H1 (cell line): ENCODE measurements around the gene ECI1. TPM values are rescaled to one million over a fixed set of nuclear protein-coding genes. Genes with fewer than 3 reads are reported as not detected.
"Not testable (repeated sequence)": the region's sequence is repeated elsewhere in the genome, so short reads cannot be mapped to it uniquely, and the experiment has no call there.

Experiments
- CTCF ChIA-PET: fragments of 300-600 bp; sonication (Branson Sonifier 250); formaldehyde crosslinking; loops from one replicate; lab custom pipeline; 2021; ENCODE audit not compliant: partially characterized antibody; lab: Charles Lee
- POLR2A ChIA-PET: fragments of 300-600 bp; sonication (Branson Sonifier 250); formaldehyde crosslinking; loops from one replicate; lab custom pipeline; 2021; ENCODE audit warnings: inconsistent platforms; ENCODE audit not compliant: partially characterized antibody; lab: Charles Lee
- DNase-seq, 2 experiments: peaks; one replicate each; pipeline versions ENCODE4 v3.0.0 to v3.0.0-alpha.2; 2010 to 2022; ENCODE audit warnings: low spot score in 2 of 2, low read depth in 1 of 2, mixed read lengths in 1 of 2
- FAIRE-seq: peaks from 2 replicates; lab custom pipeline; 2011; peaks lifted over from hg19 to GRCh38; lab: Jason Lieb, UNC
- H2AFZ ChIP-seq: 2 replicates; pipeline ENCODE4 v1.8.1; 2012; ENCODE audit warnings: low read length, inconsistent platforms
- H2AK5ac ChIP-seq: 2 replicates; pipeline ENCODE4 v1.6.1; 2013; ENCODE audit warnings: low read depth, low read length
- H2BK120ac ChIP-seq: replicated peaks from 2 replicates; pipeline ENCODE3; 2013; ENCODE audit warnings: low read depth, low read length, inconsistent platforms
- H2BK12ac ChIP-seq: 2 replicates; pipeline ENCODE4 v1.6.1; 2013; ENCODE audit warnings: low read depth, low read length
- H2BK15ac ChIP-seq: 2 replicates; pipeline ENCODE4 v1.6.1; 2013; ENCODE audit warnings: low read length
- H2BK20ac ChIP-seq: 2 replicates; pipeline ENCODE4 v1.6.1; 2013; ENCODE audit warnings: low read length
- H2BK5ac ChIP-seq: 2 replicates; pipeline ENCODE4 v1.6.1; 2013; ENCODE audit warnings: low read depth, low read length
- H3K14ac ChIP-seq: 2 replicates; pipeline ENCODE4 v1.6.1; 2013; ENCODE audit warnings: inconsistent platforms; ENCODE audit not compliant: insufficient read length
- H3K18ac ChIP-seq: 2 replicates; pipeline ENCODE4 v1.6.1; 2013; ENCODE audit warnings: low read length; ENCODE audit errors: extremely low read depth
- H3K23ac ChIP-seq: 2 replicates; pipeline ENCODE4 v1.6.1; 2013; ENCODE audit warnings: inconsistent platforms; ENCODE audit not compliant: insufficient read length
- H3K23me2 ChIP-seq: 2 replicates; pipeline ENCODE4 v1.6.1; 2013; ENCODE audit warnings: low read depth, low read length
- H3K27ac ChIP-seq: 2 replicates; pipeline ENCODE4 v1.6.1; 2011; ENCODE audit warnings: low read depth, low read length, inconsistent platforms
- H3K27me3 ChIP-seq, 4 experiments: replicated peaks in 1 of 4; 1 replicate in 1 of 4; 2 replicates in 3 of 4; pipeline versions ENCODE4 v1.6.1 to v1.8.1; 2011 to 2013; ENCODE audit warnings: low read length in 3 of 4, mild to moderate bottlenecking in 3 of 4, inconsistent platforms in 2 of 4, mixed read lengths in 2 of 4, moderate library complexity in 1 of 4; ENCODE audit not compliant: control insufficient read depth in 3 of 4, insufficient read depth in 3 of 4; ENCODE audit errors: extremely low read depth in 1 of 4
- H3K36me3 ChIP-seq, 4 experiments: 2 replicates each; pipeline versions ENCODE4 v1.6.1 to v1.8.1; 2011 to 2013; ENCODE audit warnings: mild to moderate bottlenecking in 4 of 4, low read length in 3 of 4, moderate library complexity in 2 of 4, control low read depth in 1 of 4, inconsistent platforms in 1 of 4; ENCODE audit not compliant: insufficient read depth in 4 of 4, control insufficient read depth in 2 of 4
- H3K4ac ChIP-seq: replicated peaks from 2 replicates; pipeline ENCODE3; 2013; ENCODE audit warnings: low read length, low read depth, mixed read lengths, inconsistent platforms; ENCODE audit not compliant: insufficient read length
- H3K4me1 ChIP-seq, 4 experiments: replicated peaks in 1 of 4; 1 replicate in 1 of 4; 2 replicates in 3 of 4; pipeline versions ENCODE4 v1.6.1 to v1.8.1; 2011 to 2013; ENCODE audit warnings: low read length in 3 of 4, inconsistent platforms in 2 of 4, mixed read lengths in 1 of 4; ENCODE audit not compliant: insufficient read depth in 4 of 4, control insufficient read depth in 3 of 4
- H3K4me2 ChIP-seq, 2 experiments: 2 replicates each; pipeline versions ENCODE4 v1.6.1 to v1.8.1; 2011 to 2013; ENCODE audit warnings: low read depth in 2 of 2, low read length in 2 of 2, control low read depth in 1 of 2, inconsistent platforms in 1 of 2, mild to moderate bottlenecking in 1 of 2; ENCODE audit not compliant: insufficient read depth in 1 of 2
- H3K4me3 ChIP-seq, 4 experiments: fragments of 200-600, 300-600 bp in 1 of 4; sonication (generic), shearing (Covaris generic), sonication (Bioruptor Twin) in 1 of 4; 2 replicates each; pipeline versions ENCODE4 v1.5.1 to v1.8.1; 2011 to 2016; ENCODE audit warnings: low read length in 4 of 4, low read depth in 3 of 4, control low read depth in 2 of 4, inconsistent platforms in 2 of 4, mild to moderate bottlenecking in 2 of 4, mixed read lengths in 1 of 4, moderate library complexity in 1 of 4; ENCODE audit not compliant: insufficient read depth in 2 of 4; ENCODE audit errors: extremely low read depth in 1 of 4
- H3K56ac ChIP-seq: replicated peaks from 2 replicates; pipeline ENCODE3; 2013; ENCODE audit warnings: low read depth, mild to moderate bottlenecking, mixed read lengths, low read length, inconsistent platforms; ENCODE audit not compliant: insufficient read length
- H3K79me1 ChIP-seq: 2 replicates; pipeline ENCODE4 v1.6.1; 2013; ENCODE audit warnings: low read depth, low read length, control low read depth
- H3K79me2 ChIP-seq, 2 experiments: 2 replicates each; pipeline versions ENCODE4 v1.6.1 to v1.8.1; 2012 to 2013; ENCODE audit warnings: low read length in 2 of 2, mild to moderate bottlenecking in 2 of 2, inconsistent platforms in 1 of 2; ENCODE audit not compliant: insufficient read depth in 2 of 2, control insufficient read depth in 1 of 2
- H3K9ac ChIP-seq, 4 experiments: replicated peaks in 1 of 4; 1 replicate in 1 of 4; 2 replicates in 3 of 4; pipeline versions ENCODE4 v1.6.1 to v1.8.1; 2011 to 2013; ENCODE audit warnings: low read depth in 3 of 4, low read length in 3 of 4, control low read depth in 2 of 4, mild to moderate bottlenecking in 2 of 4, moderate library complexity in 2 of 4, inconsistent platforms in 1 of 4; ENCODE audit errors: extremely low read depth in 1 of 4
- H3K9me3 ChIP-seq, 2 experiments: 2 replicates each; pipeline versions ENCODE4 v1.6.1 to v1.8.1; 2012 to 2013; ENCODE audit warnings: mild to moderate bottlenecking in 2 of 2, moderate library complexity in 2 of 2, control low read depth in 1 of 2, inconsistent platforms in 1 of 2, low read depth in 1 of 2, low read length in 1 of 2, mixed read lengths in 1 of 2; ENCODE audit not compliant: insufficient read depth in 2 of 2
- H4K20me1 ChIP-seq, 2 experiments: replicated peaks in 1 of 2; 2 replicates each; pipeline versions ENCODE3 to v1.8.1; 2011 to 2013; ENCODE audit warnings: inconsistent platforms in 2 of 2, low read length in 2 of 2, mild to moderate bottlenecking in 1 of 2; ENCODE audit not compliant: insufficient read depth in 2 of 2, control insufficient read depth in 1 of 2
- H4K5ac ChIP-seq: 2 replicates; pipeline ENCODE4 v1.6.1; 2013; ENCODE audit warnings: low read length, low read depth, mixed read lengths, inconsistent platforms; ENCODE audit not compliant: insufficient read length
- H4K8ac ChIP-seq: 2 replicates; pipeline ENCODE4 v1.8.0; 2013; ENCODE audit warnings: mild to moderate bottlenecking, moderate library complexity, low read length, inconsistent platforms; ENCODE audit not compliant: insufficient read depth; ENCODE audit errors: extremely low read depth
- H4K91ac ChIP-seq: replicated peaks from 2 replicates; pipeline ENCODE3; 2013; ENCODE audit warnings: low read length, mixed read lengths, inconsistent platforms; ENCODE audit not compliant: insufficient read length
- ASH2L ChIP-seq: fragments of 200-600, 300-600 bp; sonication (generic); IDR thresholded peaks from one replicate; pipeline ENCODE4 v1.7.1; 2017; ENCODE audit warnings: low read length
- NANOG ChIP-seq: IDR thresholded peaks from 2 replicates; pipeline ENCODE4 v1.6.1; 2011; ENCODE audit warnings: low read length, low read depth, mild to moderate bottlenecking, inconsistent platforms; ENCODE audit not compliant: insufficient read depth, poor library complexity, severe bottlenecking
- RXRA ChIP-seq: IDR thresholded peaks from 2 replicates; pipeline ENCODE4 v1.6.1; 2011; ENCODE audit warnings: low read depth, mild to moderate bottlenecking, low read length, moderate library complexity; ENCODE audit not compliant: insufficient read depth
- WGBS, 2 experiments: shearing (Covaris generic) in 1 of 2; methylation state at CpG; one replicate each; pipeline versions ENCODE4 v1.1.6 to v1.1.7; 2013 to 2015; ENCODE audit warnings: low lambda C conversion rate in 2 of 2, mixed read lengths in 2 of 2, inconsistent platforms in 1 of 2, low coverage in 1 of 2, missing lambda C conversion rate in 1 of 2; ENCODE audit not compliant: insufficient replicate concordance in 2 of 2, insufficient coverage in 1 of 2, insufficient read length in 1 of 2; ENCODE audit errors: extremely low coverage in 1 of 2, missing lambda C conversion rate in 1 of 2; 5-methylcytosine and 5-hydroxymethylcytosine counted together
- polyA plus RNA-seq, 7 experiments: library from polyadenylated mRNA; depleted of rRNA in 3 of 7; stranded (reverse) in 5 of 7; unstranded in 2 of 7; fragments of >200 nt in 5 of 7; fragments of 200-250 nt in 2 of 7; gene quantifications; 1 replicate in 5 of 7; 2 replicates in 1 of 7; 4 replicates in 1 of 7; pipeline versions ENCODE4 v1.2.1 to v1.2.3, GENCODE V29; 2011 to 2013; ENCODE audit warnings: missing spikeins in 2 of 7, mixed read lengths in 2 of 7
- total RNA-seq: library from RNA; stranded (reverse); fragmentation: NEBNext Ultra II Directional; extraction: Animal tissue kit (Norgen Biotek cat#: 25700); gene quantifications from 2 replicates; pipeline ENCODE4 v1.2.1, GENCODE V29; 2021
- TF ChIP-seq, protein P1 (sequence below): IDR thresholded peaks from 2 replicates; pipeline ENCODE4 v1.6.1; 2012; ENCODE audit warnings: inconsistent platforms

The ECI1 gene
- total and polyA plus RNA-seq, 2 of the 8 experiments (the other 6 are each of a cell fraction or from before 2014, with no cell fraction given): 79.5 to 151 TPM

- TF ChIP-seq RXRA: no peak
- no peak for TF ChIP-seq NANOG
- TF ChIP-seq, protein P1, sequence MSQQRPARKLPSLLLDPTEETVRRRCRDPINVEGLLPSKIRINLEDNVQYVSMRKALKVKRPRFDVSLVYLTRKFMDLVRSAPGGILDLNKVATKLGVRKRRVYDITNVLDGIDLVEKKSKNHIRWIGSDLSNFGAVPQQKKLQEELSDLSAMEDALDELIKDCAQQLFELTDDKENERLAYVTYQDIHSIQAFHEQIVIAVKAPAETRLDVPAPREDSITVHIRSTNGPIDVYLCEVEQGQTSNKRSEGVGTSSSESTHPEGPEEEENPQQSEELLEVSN: peak; percentile 86
- peak; percentile 55 for TF ChIP-seq ASH2L
These were observed 16.7 kb upstream of the ECI1 start, which contains the start of gene RNPS1 (continued) for GRCh38 chr16:2267913-2268666.

DNA sequence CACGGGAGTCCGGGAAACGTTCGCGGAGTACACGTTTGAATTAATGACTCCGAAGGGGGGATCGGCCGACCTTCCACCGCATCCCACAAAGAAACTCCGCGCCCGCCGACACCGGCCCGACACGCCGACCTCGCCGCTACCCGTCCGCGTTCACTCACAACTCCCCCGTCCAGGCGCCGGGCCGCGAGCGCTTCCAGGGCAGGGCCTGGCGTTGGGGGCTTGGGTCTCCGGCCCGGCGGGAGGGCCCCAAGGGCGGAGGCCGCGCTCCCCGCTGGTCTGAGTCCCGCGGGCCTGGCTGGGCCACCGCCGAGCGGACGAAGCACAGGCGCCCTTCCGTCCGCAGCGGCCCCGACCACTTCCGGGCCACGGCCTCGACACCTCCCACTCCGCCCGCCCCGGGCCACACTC lies 16.1 kb upstream of the ECI1 start:
- Histone ChIP-seq H3K4me3 (peak overlapping the region; percentile 65 to 99 (median 94)), H3K4me2 (peak overlapping the region; percentile 78 to 93; a peak in 3 of 4 replicates), H3K27ac (peak overlapping the region; percentile 99), H3K79me2 (peaks cover 43 to 61% of the 10 kb centered on the region in 2 experiments), H3K18ac (peak overlapping the region; percentile 90; the same call in 1 of the 2 replicates), H3K36me3 (peaks cover 11 to 20% (median 17%) of the 10 kb centered on the region in 4 experiments), H3K79me1 (peaks cover 15% of the 10 kb centered on the region), H2BK5ac (peak overlapping the region; percentile 100), H4K20me1 (peaks cover 29 to 31% of the 10 kb centered on the region in 2 experiments), H4K8ac (peak overlapping the region; percentile 100; the same call in 1 of the 2 replicates), H3K9ac (peak overlapping the region; percentile 96 to 100 (median 98))
- H2AK5ac ChIP-seq, FAIRE-seq, H2BK15ac ChIP-seq, H3K9me3 ChIP-seq, H3K14ac ChIP-seq, H3K4ac ChIP-seq, DNase-seq, H2BK12ac ChIP-seq, CTCF ChIA-PET, H2BK120ac ChIP-seq, H3K56ac ChIP-seq, H4K91ac ChIP-seq, H3K23me2 ChIP-seq, H3K23ac ChIP-seq, H3K27me3 ChIP-seq, H2BK20ac ChIP-seq, H2AFZ ChIP-seq, H3K4me1 ChIP-seq, H4K5ac ChIP-seq: not testable (repeated sequence)
- 4% methylated on average over 18 of the region's 54 CpGs; no CpG with 5 or more reads in 1 of the 2 experiments for WGBS, 2 experiments
- POLR2A ChIA-PET: interaction anchor here (1.2 to 13.7 kb wide), 2 partner anchors 12 to 30 kb away, joined by 4 to 228 read pairs; partner anchors contain the start of genes DNASE1L2 and ECI1
